A673 (cell line): ENCODE measurements around the gene LIME1.

Experiments
- CTCF ChIP-seq: fragments of 300-800, 200-600 bp; sonication (generic); conservative IDR thresholded peaks from 2 replicates; pipeline ENCODE4 v1.5.1; 2017; ENCODE audit warnings: low read depth, mild to moderate bottlenecking, antibody characterized with exemption, low read length, moderate library complexity, mixed read lengths
- EZH2 ChIP-seq: fragments of 200-600 bp; sonication (generic); IDR thresholded peaks from 2 replicates; pipeline ENCODE4 v1.6.1; 2017; ENCODE audit warnings: borderline replicate concordance, low read depth, mild to moderate bottlenecking, mixed read lengths, antibody characterized with exemption, low read length; ENCODE audit not compliant: poor library complexity, severe bottlenecking

- TF ChIP-seq EZH2 (no peak), CTCF (no peak)
Measured at GRCh38 chr20:63743210-63743970, 6.9 kb downstream of the LIME1 start.
